Stimulated activated CD4-positive, alpha-beta T cell treated with anti-CD3 and anti-CD28 coated beads, Interleukin-2, amount 100 ng/mL, for 4 hours (primary cell): ENCODE data around the gene GJD3.
"Not testable (repeated sequence)": the region's sequence is repeated elsewhere in the genome, so short reads cannot be mapped to it uniquely, and the experiment has no call there.

ENCODE experiments used
- DNase-seq: peaks from one replicate; pipeline ENCODE4 v3.0.0-alpha.2; 2020; ENCODE audit warnings: low read depth

GJD3 gene

DNA sequence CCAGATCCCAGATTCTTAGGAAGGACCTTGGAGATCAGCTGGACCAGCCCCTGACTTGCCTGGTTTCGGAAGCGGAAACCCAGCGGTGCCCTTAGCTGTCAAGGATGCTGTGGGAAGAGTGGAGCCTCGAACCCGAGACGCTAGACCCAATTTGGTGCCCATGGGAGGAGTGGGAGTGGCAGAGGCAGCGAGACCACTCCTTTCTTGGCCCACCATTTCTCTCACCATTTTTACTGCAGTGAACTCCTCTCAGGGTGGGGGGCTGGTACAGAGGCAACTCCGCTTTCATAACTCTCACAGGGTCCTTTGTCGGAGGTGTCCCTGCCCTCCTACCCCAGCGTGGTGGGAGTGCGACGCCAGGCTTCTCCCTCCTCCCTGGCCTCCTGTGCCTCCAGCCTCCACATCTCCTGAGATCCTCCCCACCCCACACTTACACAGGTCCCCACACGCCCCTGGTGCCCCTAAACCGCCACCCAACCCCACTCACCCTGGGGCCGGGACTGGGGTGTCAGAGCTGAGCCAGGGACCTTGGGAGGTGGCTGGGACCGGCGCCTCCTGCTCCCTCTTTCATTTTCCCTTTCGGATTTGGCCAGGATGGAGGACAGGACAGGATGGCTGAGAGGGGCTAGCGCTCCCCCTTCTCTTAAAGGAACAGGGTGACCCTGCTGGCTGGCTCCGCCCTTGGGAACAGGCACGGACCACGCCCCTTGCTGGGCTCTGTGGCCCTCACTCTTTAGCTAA, at the start of gene GJD3:
Gene GJD3 (minus strand): TSS at position 617 of the 741 bp plus-strand sequence. CDS start 922 bp downstream, outside the sequence.
- no peak for DNase-seq

DNA sequence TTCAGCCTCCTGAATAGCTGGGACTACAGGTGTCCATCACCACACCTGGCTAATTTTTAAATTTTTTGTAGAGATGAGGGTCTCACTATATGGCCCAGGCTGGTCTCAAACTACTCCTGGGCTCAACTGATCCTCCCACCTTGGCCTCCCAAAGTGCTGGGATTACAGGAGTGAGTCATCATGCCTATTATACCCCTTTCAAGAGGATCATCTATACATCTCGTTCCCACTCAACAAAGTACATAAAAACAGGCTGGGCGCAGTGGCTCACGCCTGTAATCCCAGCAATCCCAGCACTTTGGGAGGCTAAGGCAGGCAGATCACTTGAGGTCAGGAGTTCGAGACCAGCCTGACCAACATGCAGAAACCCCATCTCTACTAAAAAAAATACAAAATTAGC, 49.8 kb upstream of the GJD3 start:
- DNase-seq, result not testable (repeated sequence)

- no peak for DNase-seq
Observed at GRCh38 chr17:40412880-40413279, 48.3 kb upstream of the GJD3 start.

- no peak for DNase-seq
Observed at GRCh38 chr17:40411821-40412220, 47.3 kb upstream of the GJD3 start.

- no peak for DNase-seq
Observed at GRCh38 chr17:40410082-40410481, 45.5 kb upstream of the GJD3 start.

DNA sequence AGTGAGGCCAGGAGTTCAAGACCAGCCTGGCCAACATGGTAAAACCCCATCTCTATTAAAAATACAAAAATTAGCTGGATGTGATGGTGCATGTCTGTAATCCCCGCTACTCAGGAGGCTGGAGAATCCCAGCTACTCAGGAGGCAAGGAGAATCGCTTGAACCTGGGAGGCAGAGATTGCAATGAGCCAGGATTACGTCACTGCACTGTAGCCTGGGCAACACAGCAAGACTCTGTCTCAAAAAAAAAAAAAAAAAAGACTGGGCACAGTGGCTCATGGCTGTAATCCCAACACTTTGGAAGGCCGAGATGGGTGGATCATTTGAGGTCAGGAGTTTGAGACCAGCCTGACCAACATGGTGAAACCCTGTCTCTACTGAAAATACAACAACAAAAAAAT, 45.0 kb upstream of the GJD3 start:
- not testable (repeated sequence) for DNase-seq

GRCh38 chr17:40407460-40407859, 42.9 kb upstream of the GJD3 start:
- DNase-seq, result no peak

- no peak for DNase-seq
Observed at GRCh38 chr17:40404003-40404402, 39.5 kb upstream of the GJD3 start.

DNA sequence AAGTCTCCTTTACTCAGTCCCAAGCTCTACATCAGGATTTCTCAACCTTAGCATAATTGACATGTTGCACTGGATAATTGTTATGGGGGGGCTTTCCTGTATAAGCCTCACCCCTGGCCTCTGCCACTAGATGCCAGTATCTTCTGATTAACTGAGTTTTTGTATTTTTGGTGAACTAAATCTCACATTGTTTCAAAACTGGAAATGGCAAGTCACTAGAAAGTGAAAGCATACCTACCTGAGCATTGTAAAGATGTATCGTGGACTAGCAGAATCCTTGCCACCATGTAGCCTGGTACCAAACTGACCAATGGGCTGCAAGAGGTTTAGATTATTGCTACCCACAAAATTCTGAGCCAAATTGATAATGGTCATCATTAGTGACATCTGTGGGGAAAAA, 38.1 kb upstream of the GJD3 start:
- DNase-seq, result no peak

DNA sequence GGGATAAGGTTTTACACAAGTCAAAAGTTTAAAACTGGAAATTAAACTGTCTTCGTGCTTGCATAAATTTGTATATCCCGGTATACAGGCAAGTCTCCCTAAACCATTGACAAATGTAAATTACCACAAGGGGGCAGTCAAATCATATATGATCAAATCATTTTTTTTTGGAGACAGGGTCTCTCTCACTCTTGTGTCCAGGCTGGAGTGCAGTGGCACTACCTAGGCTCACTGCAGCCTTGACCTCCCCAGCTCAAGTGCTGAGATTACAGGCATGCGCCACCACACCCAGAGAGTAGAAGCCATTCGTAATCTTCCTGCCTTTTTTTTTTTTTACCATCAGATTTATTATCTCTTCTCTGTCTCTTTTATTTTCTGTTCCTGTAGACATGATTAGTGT, 34.6 kb upstream of the GJD3 start:
- DNase-seq, result no peak

DNA sequence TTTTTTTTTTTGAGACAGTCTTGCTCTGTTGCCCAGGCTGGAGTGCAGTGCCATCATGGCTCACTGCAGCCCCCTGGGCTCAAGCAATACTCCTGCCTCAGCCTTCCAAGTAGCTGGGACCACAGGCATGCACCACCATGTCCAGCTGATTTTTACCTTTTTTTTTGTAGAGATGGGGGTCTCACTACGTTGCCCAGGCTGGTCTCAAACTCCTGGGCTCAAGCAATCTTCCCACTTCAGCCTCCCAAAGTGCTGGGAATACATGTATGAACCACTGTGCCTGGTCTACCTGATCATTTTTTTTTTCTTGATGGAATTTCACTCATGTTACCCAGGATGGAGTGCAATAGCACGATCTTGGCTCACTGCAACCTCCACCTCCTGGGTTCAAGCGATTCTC, 22.0 kb upstream of the GJD3 start:
- DNase-seq, result not testable (repeated sequence)

GRCh38 chr17:40382251-40382650, 17.7 kb upstream of the GJD3 start:
- no peak for DNase-seq

- no peak for DNase-seq
Observed at GRCh38 chr17:40378966-40379365, 14.4 kb upstream of the GJD3 start.

GRCh38 chr17:40377832-40378231, 13.3 kb upstream of the GJD3 start:
- no peak for DNase-seq

GRCh38 chr17:40376541-40376940, 12.0 kb upstream of the GJD3 start:
- DNase-seq, result not testable (repeated sequence)

GRCh38 chr17:40375786-40376185, 11.2 kb upstream of the GJD3 start:
- DNase-seq, result not testable (repeated sequence)

DNA sequence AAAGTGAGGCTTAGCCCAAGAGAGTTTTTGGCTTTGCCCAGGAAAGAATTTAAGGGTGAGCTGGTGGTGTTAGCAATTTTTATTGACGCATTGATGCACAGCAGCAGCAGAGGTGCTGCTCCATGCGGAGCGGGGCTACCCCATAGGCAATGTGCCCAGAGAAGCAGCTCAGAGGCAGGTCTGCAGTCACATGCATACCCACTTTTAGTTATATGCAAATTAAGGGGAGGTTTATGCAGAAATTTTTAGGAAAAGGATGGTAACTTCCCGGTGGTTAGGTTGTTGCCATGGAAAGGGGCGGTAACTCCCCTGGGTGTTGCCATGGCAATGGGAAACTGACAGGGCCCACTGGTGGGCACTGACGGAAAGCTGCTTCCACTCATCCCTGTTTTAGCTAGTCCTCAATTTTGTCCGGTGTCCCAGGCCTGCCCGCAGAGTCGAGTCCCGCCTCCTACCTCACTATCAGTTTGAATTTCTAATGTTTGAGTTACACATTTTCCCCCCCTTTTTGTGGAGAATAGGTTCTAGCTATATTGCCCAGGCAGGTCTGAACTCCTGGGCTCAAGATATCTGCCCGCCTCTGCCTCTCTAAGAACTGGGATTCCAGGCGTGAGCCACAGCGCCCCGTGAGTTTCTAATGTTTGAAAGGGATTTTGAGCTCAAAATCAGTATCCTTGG, 10.4 kb upstream of the GJD3 start:
- DNase-seq, result no peak

DNA sequence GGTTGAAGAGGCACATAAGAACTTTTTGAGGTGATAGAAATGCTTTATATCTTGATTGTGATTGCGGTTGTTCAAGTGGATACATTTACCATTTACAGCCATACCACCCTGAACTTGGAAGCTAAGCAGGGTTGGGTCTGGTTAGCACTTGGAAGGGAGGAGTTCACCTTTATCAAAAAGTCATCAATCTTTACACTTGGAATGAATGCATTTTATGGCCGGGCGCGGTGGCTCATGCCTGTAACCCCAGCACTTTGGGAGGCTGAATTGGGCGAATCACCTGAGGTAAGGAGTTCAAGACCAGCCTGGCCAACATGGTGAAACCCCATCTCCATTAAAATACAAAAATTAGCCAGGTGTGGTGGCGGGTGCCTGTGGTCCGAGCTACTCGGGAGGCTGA, 9.5 kb upstream of the GJD3 start:
- no peak for DNase-seq

- DNase-seq, result no peak
Observed at GRCh38 chr17:40373324-40373723, 8.8 kb upstream of the GJD3 start.

GRCh38 chr17:40372644-40373043, 8.1 kb upstream of the GJD3 start:
- DNase-seq, result not testable (repeated sequence)

DNA sequence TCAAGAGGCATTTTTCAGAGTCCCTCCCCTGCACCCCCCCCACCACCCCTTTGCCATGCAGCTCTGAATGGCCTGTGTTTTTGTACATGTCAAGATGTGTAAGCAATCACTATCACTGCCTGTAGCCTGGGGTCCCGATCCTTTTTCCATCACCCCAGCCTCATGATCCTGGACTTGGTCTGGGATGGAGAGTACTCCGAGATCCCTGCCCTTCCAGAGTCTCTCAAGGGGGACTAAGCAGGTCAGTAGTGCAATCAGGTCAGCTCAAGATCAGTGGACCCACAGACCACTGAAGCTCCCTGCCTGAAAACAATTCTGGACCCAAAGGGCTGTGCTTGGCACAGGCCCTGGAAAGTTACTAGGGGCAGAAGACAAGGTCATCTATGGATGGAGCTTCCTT, 7.5 kb upstream of the GJD3 start:
- no peak for DNase-seq

DNA sequence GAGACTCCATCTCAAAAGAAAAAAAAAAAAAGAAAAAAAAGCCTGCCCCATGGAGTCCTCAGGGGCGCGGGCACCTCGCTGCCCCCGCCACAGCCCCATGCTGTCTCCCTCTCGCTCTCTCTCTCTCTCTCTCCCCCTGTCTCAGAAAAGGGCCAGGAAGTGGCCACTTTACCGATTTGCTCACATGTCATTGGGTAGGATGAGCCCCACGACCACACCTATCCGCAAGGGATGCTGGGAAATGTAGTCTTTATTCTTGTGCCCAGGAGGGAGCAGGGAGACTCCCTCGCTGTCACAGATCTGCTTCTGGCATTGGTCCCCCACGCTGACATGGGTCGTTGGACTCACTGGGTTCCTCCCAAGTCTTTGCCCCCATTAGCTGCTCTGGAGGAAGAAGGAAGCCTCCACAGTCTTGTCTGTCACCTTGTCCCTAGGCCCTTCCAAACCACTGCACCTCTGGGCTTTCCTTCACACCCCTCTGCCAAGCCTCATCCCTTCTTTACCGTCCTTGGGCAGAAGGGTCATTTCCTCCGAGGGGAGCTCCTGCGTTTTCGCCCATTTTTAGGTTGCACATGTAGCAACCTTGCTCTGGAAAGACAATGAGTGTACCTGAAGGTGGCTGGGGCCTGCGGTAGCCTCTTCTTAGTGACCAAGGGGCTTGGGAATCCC, 6.9 kb upstream of the GJD3 start:
- DNase-seq, result no peak

DNA sequence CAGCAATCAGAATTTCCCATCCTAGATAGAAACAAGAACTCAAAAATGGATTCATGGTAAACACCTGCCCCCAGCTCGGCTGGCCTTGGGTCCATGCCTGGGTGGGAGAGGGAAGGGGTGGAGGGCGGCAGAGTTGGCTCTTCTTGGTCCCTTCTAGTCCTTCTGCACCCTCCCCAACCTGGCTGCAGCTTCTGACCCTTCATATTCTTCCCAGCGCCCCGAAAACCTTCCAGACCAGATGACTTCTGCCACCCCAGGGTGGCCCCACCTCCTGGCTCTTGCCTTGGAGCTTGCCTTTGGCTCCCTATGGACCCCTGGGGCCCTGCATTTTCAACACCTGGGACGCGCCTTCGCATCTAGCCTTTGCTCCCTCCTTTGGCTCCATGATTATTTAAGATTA, 5.4 kb upstream of the GJD3 start:
- DNase-seq, result no peak
